ENCODE measurements around the gene PLCG1. TPM values are rescaled to one million over a fixed set of nuclear protein-coding genes. Genes with fewer than 3 reads are reported as not detected.
"Not testable (repeated sequence)": the region's sequence is repeated elsewhere in the genome, so short reads cannot be mapped to it uniquely, and the experiment has no call there.

Gene PLCG1
- total RNA-seq, 1 donor from 2014 or later, result 94.0 TPM

GRCh38 chr20:41126719-41127118 lies 10.6 kb upstream of the PLCG1 start:
- peaks cover 51% of the 10 kb centered on the region for H3K36me3 ChIP-seq
- DNase-seq (no peak), ATAC-seq (peak in 1 of 2 donors; percentile 11)
- intact Hi-C loops (cut with DNase I), result no loop called here
- TF ChIP-seq CTCF (IDR thresholded peaks at IDR 0.05), result no peak
- no peaks in the 10 kb centered on the region for H3K9me3 ChIP-seq
- no peak overlapping the region for H3K4me3 ChIP-seq
- H3K4me1 ChIP-seq, result no peaks in the 10 kb centered on the region
- H3K27me3 ChIP-seq (ENCODE audit: low read depth), result no peaks in the 10 kb centered on the region
- H3K27ac ChIP-seq, result no peak overlapping the region

GRCh38 chr20:41128317-41128716 lies 9.0 kb upstream of the PLCG1 start:
- DNase-seq; intact Hi-C loops (cut with DNase I); H3K27ac ChIP-seq; H3K4me1 ChIP-seq; H3K9me3 ChIP-seq; ATAC-seq; H3K27me3 ChIP-seq (ENCODE audit: low read depth); H3K4me3 ChIP-seq: not testable (repeated sequence)
- H3K36me3 ChIP-seq, result peaks cover 35% of the 10 kb centered on the region

- ATAC-seq (no peak), DNase-seq (no peak)
- Histone ChIP-seq H3K27me3 (ENCODE audit: low read depth) (no peaks in the 10 kb centered on the region), H3K9me3 (no peaks in the 10 kb centered on the region), H3K4me1 (peaks cover 15% of the 10 kb centered on the region), H3K27ac (no peak overlapping the region), H3K4me3 (no peak overlapping the region), H3K36me3 (peaks cover under 1% of the 10 kb centered on the region)
- intact Hi-C loops (cut with DNase I), result no loop called here
- TF ChIP-seq CTCF (IDR thresholded peaks at IDR 0.05), result no peak
These were observed 5.6 kb upstream of the PLCG1 start for GRCh38 chr20:41131594-41132387.

DNA sequence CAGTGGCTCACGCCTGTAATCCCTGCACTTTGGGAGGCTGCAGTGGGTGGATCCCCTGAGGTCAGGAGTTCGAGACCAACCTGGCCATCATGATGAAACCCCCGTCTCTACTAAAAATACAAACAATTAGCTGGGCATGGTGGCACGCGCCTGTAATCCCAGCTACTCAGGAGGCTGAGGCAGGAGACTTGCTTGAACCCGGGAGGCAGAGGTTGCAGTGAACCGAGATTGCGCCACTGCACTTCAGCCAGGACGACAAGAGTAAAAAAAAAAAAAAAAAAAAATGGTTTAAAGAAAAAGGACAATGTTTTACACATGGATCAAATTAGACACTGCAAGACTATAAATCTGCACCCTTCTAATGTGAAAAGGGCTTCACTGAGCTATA lies 5.0 kb upstream of the PLCG1 start:
- H3K27me3 ChIP-seq (ENCODE audit: low read depth); DNase-seq; H3K4me3 ChIP-seq; intact Hi-C loops (cut with DNase I); ATAC-seq; H3K27ac ChIP-seq; H3K9me3 ChIP-seq; H3K36me3 ChIP-seq: not testable (repeated sequence)
- H3K4me1 ChIP-seq, result peaks cover 15% of the 10 kb centered on the region

- TF ChIP-seq CTCF (IDR thresholded peaks at IDR 0.05), result no peak
- intact Hi-C loops (cut with DNase I), result no loop called here
These were observed 3.5 kb upstream of the PLCG1 start for GRCh38 chr20:41133709-41134361.

DNA sequence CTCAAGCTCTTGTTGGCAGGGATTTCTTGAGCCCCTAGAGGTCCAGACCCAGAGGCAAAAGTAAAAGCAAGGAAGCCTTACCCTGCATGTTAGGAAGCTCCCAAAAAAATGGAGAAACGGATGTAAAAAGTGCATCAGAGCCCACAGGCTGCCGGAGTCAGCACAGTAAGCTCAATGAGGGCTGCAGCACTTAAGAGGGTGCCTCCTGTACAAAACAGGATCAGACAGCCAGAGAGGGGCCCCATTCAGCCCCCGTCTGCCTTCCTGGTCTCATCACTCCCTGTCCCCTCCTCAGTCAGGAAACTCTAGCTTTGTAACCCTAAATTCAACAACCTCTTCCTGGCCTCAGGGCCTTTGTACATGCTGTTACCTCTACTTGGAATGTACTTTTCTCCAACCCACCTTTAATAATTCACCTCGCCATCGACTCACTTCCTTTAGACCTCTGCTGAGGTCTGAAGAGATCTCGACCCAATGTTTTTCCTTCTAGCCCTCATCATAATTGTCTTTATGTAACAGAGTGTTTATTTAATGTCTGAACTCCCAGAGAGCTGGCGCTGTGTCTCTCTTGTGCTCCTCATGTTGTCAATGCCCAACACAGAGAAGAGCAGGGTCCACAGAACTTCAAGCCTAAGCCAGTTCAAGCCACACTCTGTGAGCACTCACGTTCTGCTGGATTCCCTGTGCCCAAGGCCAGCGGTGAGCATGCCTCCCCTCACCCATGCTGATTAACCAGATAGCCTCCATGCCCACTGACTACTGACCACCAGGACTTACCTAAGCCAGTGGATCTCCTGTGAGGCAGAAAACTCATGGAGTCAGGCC lies 2.8 kb upstream of the PLCG1 start:
- Histone ChIP-seq H3K36me3 (no peaks in the 10 kb centered on the region), H3K27ac (no peak overlapping the region), H3K4me3 (no peak overlapping the region), H3K27me3 (ENCODE audit: low read depth) (no peaks in the 10 kb centered on the region), H3K4me1 (peaks cover 32% of the 10 kb centered on the region), H3K9me3 (no peaks in the 10 kb centered on the region)
- ATAC-seq (no peak), DNase-seq (no peak)
- no peak for TF ChIP-seq CTCF (IDR thresholded peaks at IDR 0.05)
- intact Hi-C loops (cut with DNase I), result no loop called here

More at GRCh38 chr20:41133709-41134361, 3.5 kb upstream of the PLCG1 start:
- H3K4me1 ChIP-seq, result peaks cover 25% of the 10 kb centered on the region
- H3K27ac ChIP-seq, result no peak overlapping the region
- no peaks in the 10 kb centered on the region for H3K9me3 ChIP-seq
- ATAC-seq (no peak), DNase-seq (no peak)
- H3K4me3 ChIP-seq, result no peak overlapping the region
- no peaks in the 10 kb centered on the region for H3K36me3 ChIP-seq
- no peaks in the 10 kb centered on the region for H3K27me3 ChIP-seq (ENCODE audit: low read depth)

Data from lower lobe of right lung (tissue), 2 donors.